HG02610 (cell line): Measurements from ENCODE around the gene TAS1R1.

Experiments used
- ATAC-seq: cut with Tn5 transposase; IDR thresholded peaks from one replicate; pipeline ENCODE4 v1.9.1; 2021; ENCODE audit warnings: mild to moderate bottlenecking, moderate library complexity; ENCODE audit not compliant: unreplicated experiment

Gene TAS1R1

GRCh38 chr1:6554907-6555778 lies at the start of gene TAS1R1:
TAS1R1 (plus strand) TSS chr1:6555307; CDS start chr1:6555374, 67 bp downstream.
- ATAC-seq: no peak

- no peak for ATAC-seq
These were observed 49.5 kb upstream of the TAS1R1 start for GRCh38 chr1:6505367-6506209.

- ATAC-seq: no peak
These were observed 48.7 kb upstream of the TAS1R1 start for GRCh38 chr1:6506210-6507036.

- ATAC-seq: no peak
These were observed 48.1 kb upstream of the TAS1R1 start for GRCh38 chr1:6507037-6507428.

GRCh38 chr1:6507461-6507911 lies 47.6 kb upstream of the TAS1R1 start:
- no peak for ATAC-seq

GRCh38 chr1:6508154-6508815 lies 46.8 kb upstream of the TAS1R1 start:
- no peak for ATAC-seq

- ATAC-seq: no peak
These were observed 46.3 kb upstream of the TAS1R1 start for GRCh38 chr1:6508816-6509189.

- no peak for ATAC-seq
These were observed 45.7 kb upstream of the TAS1R1 start for GRCh38 chr1:6509220-6509918.

- no peak for ATAC-seq
These were observed 45.2 kb upstream of the TAS1R1 start for GRCh38 chr1:6509919-6510291.

- ATAC-seq: no peak
These were observed 44.6 kb upstream of the TAS1R1 start for GRCh38 chr1:6510493-6510892.

- ATAC-seq: no peak
These were observed 44.1 kb upstream of the TAS1R1 start for GRCh38 chr1:6511056-6511455.

- no peak for ATAC-seq
These were observed 43.4 kb upstream of the TAS1R1 start for GRCh38 chr1:6511561-6512244.

GRCh38 chr1:6512245-6512907 lies 42.7 kb upstream of the TAS1R1 start:
- ATAC-seq: no peak

- no peak for ATAC-seq
These were observed 42.2 kb upstream of the TAS1R1 start for GRCh38 chr1:6512908-6513280.

GRCh38 chr1:6513320-6513801 lies 41.7 kb upstream of the TAS1R1 start:
- ATAC-seq: no peak

GRCh38 chr1:6515771-6516170 lies 39.3 kb upstream of the TAS1R1 start:
- no peak for ATAC-seq

GRCh38 chr1:6517435-6517851 lies 37.7 kb upstream of the TAS1R1 start:
- ATAC-seq: no peak

- no peak for ATAC-seq
These were observed 35.6 kb upstream of the TAS1R1 start for GRCh38 chr1:6519491-6519934.
